Stomach (tissue), 19 donors: ENCODE results near the gene PRSS57. TPM values are rescaled to one million over a fixed set of nuclear protein-coding genes. Genes with fewer than 3 reads are reported as not detected.
"Not testable (repeated sequence)": the region's sequence is repeated elsewhere in the genome, so short reads cannot be mapped to it uniquely, and the experiment has no call there.

ENCODE experiments used
- DNase-seq, 2 donors: peaks; one replicate each; pipeline versions ENCODE4 v3.0.0 to v3.0.0-alpha.2; 2013 to 2019
- H3K27ac ChIP-seq, 5 donors: fragments of 200-600 bp in 4 of 5; sonication (generic) in 4 of 5; one replicate each; pipeline ENCODE4 v1.5.1; 2013 to 2019; ENCODE audit warnings: mild to moderate bottlenecking in 1 of 5, moderate library complexity in 1 of 5
- H3K27me3 ChIP-seq, 3 donors: fragments of 200-600 bp; sonication (generic); one replicate each; pipeline ENCODE4 v1.5.1; 2017 to 2019; ENCODE audit warnings: mixed run types in 1 of 3
- H3K36me3 ChIP-seq, 4 donors: fragments of 200-600 bp; sonication (generic); 1 replicate in 3 of 4; 2 replicates in 1 of 4; pipeline ENCODE4 v1.5.1; 2016 to 2019
- H3K4me1 ChIP-seq, 4 donors: fragments of 200-600 bp; sonication (generic); one replicate each; pipeline ENCODE4 v1.5.1; 2016 to 2019
- H3K4me3 ChIP-seq, 4 donors: fragments of 200-600 bp; sonication (generic) in 3 of 4; one replicate each; pipeline ENCODE4 v1.5.1; 2016 to 2019; ENCODE audit warnings: mild to moderate bottlenecking in 1 of 4
- H3K9me3 ChIP-seq, 4 donors: fragments of 200-600 bp; sonication (generic); one replicate each; pipeline ENCODE4 v1.5.1; 2016 to 2019
- EP300 ChIP-seq: sonication (generic); formaldehyde crosslinking; IDR thresholded peaks from one replicate; pipeline ENCODE4 v1.6.1; 2017; ENCODE audit warnings: antibody characterized with exemption
- POLR2A ChIP-seq, 4 donors: fragments of 450-650 bp; IDR thresholded peaks; one replicate each; pipeline ENCODE4 v1.6.1; 2016; ENCODE audit warnings: antibody characterized with exemption in 4 of 4, control low read depth in 2 of 4, mild to moderate bottlenecking in 1 of 4, moderate library complexity in 1 of 4
- POLR2AphosphoS5 ChIP-seq, 3 donors: sonication (generic); formaldehyde crosslinking; IDR thresholded peaks; one replicate each; pipeline ENCODE4 v1.6.1; 2016; ENCODE audit warnings: antibody characterized with exemption in 3 of 3
- WGBS, 5 donors: extraction: QIAGEN DNeasy Blood & Tissue Kit in 3 of 5; methylation state at CpG; one replicate each; pipeline versions ENCODE4 v1.1.5 to v1.1.7; 2013 to 2018; 5-methylcytosine and 5-hydroxymethylcytosine counted together
- intact Hi-C: fragments of 100-400 bp; cut with DNase I; formaldehyde crosslinking; loops from one replicate; pipeline ENCODE4 v1.15.1; 2023; ENCODE audit warnings: low total_unique reads
- long read RNA-seq, 10 donors: transcript quantifications; one replicate each; lab custom pipeline, GENCODE V29; 2026
- polyA plus RNA-seq, 3 donors: library from polyadenylated mRNA; stranded (reverse); fragments of 200-250 nt; gene quantifications; one replicate each; pipeline ENCODE4 v1.2.3, GENCODE V29; 2013
- total RNA-seq, 5 donors: library from RNA; depleted of rRNA; stranded (reverse); fragments of >200 nt; gene quantifications; one replicate each; pipeline versions ENCODE4 v1.1.0 to v1.2.3, GENCODE V29; 2014 to 2016
- TF ChIP-seq, protein P1 (sequence below), 7 experiments: fragments of 450-650 bp in 4 of 7; fragments of 200-600 bp in 3 of 7; sonication (generic) in 3 of 7; IDR thresholded peaks; one replicate each; pipeline ENCODE4 v1.5.1; 2016 to 2019; ENCODE audit warnings: antibody characterized with exemption in 7 of 7, control low read depth in 2 of 7, mild to moderate bottlenecking in 1 of 7
- donor health status: healthy with polysubstance abuse.
- donor health status: Bipolar disorder and iron deficiency.
- donor health status: healthy.

PRSS57 gene
- total RNA-seq = not detected
- polyA plus RNA-seq = not detected
- long read RNA-seq, donor 1 = 0 reads
- long read RNA-seq, donor 2 = 0 reads
- long read RNA-seq, donor 3 = 0 reads
- long read RNA-seq, donor 4 = 0 reads
- long read RNA-seq, donor 5 = 0 reads
- long read RNA-seq, donor 6, partial matches to known transcripts = 44 of 70 reads
- long read RNA-seq, donor 6, other reads (novel, unspliced or antisense) = 26 of 70 reads
- long read RNA-seq, donor 7 = 0 reads
- long read RNA-seq, donor 8 = 0 reads
- long read RNA-seq, donor 9 = 0 reads
- long read RNA-seq, donor 10 = 0 reads

DNA sequence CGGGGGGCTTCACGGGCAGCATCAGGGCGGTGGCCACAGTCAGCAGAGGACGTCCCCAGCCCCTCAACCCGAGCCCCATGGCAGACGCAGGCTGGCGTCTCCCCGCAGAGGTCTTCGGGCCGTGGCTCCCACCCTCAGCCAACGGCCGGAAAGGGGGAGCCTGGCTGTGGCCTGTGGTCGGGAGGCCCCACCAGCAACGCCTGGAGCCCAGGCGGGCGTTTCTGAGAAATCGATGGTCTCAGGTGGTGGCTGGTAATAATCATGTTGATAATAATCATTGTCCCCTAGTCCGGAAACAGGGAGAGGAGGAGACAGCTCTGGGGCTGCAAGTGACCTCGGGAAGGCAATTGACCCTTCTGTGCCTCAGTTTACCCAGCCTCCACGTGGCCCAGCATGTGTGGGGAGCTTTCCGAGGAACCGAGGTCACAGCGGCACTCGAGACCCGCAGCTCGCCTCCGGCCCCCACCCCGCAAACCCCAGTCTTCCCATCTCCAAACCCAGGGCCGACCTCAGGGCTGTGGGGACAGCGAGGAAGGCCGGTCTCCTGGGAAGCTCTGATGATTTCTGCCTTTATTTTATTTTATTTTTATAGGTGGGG lies at the start of gene PRSS57:
Gene PRSS57, minus strand, starts transcription at position 101 of the 598 bp plus-strand sequence. Its CDS starts 22 bp downstream, at position 79.
- Histone ChIP-seq H3K27ac (no peak within 1 kb of the TSS), H3K9me3 (no peaks in the 10 kb centered on the region), H3K27me3 (peaks cover 0 to 34% (median 13%) of the 10 kb centered on the region in 3 donors), H3K4me1 (no peaks in the 10 kb centered on the region), H3K36me3 (no peaks in the 10 kb centered on the region), H3K4me3 (peak within 1 kb of the TSS in 1 of 4 donors; percentile 4)
- DNase-seq = no peak
- 46 to 75% (median 61%) methylated on average over 18 to 31 of the region's 31 CpGs for WGBS, 5 donors
- intact Hi-C loops = no loop called here
- TF ChIP-seq EP300 (no peak), POLR2A (IDR thresholded peaks at IDR 0.05) (no peak), POLR2AphosphoS5 (IDR thresholded peaks at IDR 0.05) (no peak)
- TF ChIP-seq, protein P1, sequence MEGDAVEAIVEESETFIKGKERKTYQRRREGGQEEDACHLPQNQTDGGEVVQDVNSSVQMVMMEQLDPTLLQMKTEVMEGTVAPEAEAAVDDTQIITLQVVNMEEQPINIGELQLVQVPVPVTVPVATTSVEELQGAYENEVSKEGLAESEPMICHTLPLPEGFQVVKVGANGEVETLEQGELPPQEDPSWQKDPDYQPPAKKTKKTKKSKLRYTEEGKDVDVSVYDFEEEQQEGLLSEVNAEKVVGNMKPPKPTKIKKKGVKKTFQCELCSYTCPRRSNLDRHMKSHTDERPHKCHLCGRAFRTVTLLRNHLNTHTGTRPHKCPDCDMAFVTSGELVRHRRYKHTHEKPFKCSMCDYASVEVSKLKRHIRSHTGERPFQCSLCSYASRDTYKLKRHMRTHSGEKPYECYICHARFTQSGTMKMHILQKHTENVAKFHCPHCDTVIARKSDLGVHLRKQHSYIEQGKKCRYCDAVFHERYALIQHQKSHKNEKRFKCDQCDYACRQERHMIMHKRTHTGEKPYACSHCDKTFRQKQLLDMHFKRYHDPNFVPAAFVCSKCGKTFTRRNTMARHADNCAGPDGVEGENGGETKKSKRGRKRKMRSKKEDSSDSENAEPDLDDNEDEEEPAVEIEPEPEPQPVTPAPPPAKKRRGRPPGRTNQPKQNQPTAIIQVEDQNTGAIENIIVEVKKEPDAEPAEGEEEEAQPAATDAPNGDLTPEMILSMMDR (IDR thresholded peaks at IDR 0.05) = no peak

DNA sequence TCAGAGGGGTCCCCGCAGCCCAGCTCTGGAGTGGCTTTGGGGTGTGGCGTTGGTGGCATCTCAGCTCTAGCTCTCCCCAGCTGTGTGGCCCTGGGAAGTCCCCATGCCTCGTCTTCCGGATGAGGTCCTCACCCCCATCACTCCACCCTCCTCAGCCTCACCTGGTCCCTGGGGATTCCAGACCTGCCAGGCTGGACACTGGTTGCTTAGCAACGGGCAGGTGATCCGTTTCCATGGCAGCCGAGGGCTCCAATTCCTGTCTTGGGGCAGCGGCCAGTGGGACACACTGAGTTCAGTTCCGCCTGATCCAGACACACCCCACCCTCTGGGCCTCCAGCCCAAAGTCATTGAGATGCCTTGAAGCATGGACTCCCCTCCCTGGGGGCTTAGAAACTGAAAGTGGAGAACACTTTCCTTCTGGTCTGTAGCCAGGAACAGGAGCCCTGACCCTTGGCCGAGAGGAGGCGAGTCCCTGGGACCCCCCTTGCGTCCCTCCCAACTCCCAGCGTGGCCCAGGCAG lies 48.0 kb upstream of the PRSS57 start:
- Histone ChIP-seq H3K4me3 (no peak overlapping the region), H3K9me3 (peaks cover 0 to 29% (median 19%) of the 10 kb centered on the region in 4 donors), H3K27me3 (peaks cover 0 to 7% (median 0%) of the 10 kb centered on the region in 3 donors), H3K4me1 (peaks cover 0 to 12% (median 3%) of the 10 kb centered on the region in 4 donors), H3K36me3 (peaks cover 0 to 24% (median 14%) of the 10 kb centered on the region in 4 donors), H3K27ac (no peak overlapping the region)
- DNase-seq = peak; percentile 31 to 90
- intact Hi-C loops = no loop called here
- no peak for TF ChIP-seq POLR2A (IDR thresholded peaks at IDR 0.05)
- TF ChIP-seq POLR2AphosphoS5 (IDR thresholded peaks at IDR 0.05) = no peak
- WGBS, 5 donors = 37 to 54% (median 38%) methylated on average over 11 to 13 of the region's 13 CpGs

DNA sequence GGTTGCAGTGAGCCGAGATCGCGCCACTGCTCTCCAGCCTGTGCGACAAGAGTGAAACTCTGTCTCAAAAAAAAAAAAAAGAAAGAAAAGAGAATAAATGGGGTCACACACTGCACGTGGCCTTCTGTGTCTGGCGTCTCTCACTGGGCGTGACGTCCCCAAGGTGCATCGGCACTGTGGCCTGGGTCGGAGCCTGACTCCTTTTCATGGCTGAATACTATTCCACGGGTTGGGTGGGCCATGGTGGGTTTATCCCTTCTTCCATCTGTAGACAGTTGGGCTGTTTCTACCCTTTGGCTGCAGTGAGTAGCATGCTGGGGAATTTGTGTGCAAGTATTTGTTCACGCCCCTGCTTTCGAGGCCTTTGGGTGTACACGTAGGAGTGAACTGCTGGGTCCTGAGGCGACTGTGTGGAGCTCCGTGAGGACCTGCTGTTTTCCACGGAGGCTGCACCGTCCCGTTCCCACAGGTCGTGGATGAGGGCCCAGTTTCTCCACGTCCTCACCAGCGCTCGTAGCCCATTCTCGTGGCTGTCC lies 47.4 kb upstream of the PRSS57 start:
- Histone ChIP-seq H3K27ac (no peak overlapping the region), H3K36me3 (peaks cover 0 to 21% (median 11%) of the 10 kb centered on the region in 4 donors), H3K4me1 (peaks cover 0 to 6% (median 4%) of the 10 kb centered on the region in 4 donors), H3K4me3 (no peak overlapping the region), H3K9me3 (peaks cover 0 to 23% (median 13%) of the 10 kb centered on the region in 4 donors), H3K27me3 (peaks cover 0 to 7% (median 0%) of the 10 kb centered on the region in 3 donors)
- 88 to 93% (median 92%) methylated on average over 23 to 24 of the region's 24 CpGs for WGBS, 5 donors
- TF ChIP-seq POLR2AphosphoS5 (IDR thresholded peaks at IDR 0.05) (no peak), POLR2A (IDR thresholded peaks at IDR 0.05) (no peak), EP300 (no peak)
- TF ChIP-seq, protein P1 (IDR thresholded peaks at IDR 0.05) = no peak
- intact Hi-C loops = no loop called here
- no peak for DNase-seq

DNA sequence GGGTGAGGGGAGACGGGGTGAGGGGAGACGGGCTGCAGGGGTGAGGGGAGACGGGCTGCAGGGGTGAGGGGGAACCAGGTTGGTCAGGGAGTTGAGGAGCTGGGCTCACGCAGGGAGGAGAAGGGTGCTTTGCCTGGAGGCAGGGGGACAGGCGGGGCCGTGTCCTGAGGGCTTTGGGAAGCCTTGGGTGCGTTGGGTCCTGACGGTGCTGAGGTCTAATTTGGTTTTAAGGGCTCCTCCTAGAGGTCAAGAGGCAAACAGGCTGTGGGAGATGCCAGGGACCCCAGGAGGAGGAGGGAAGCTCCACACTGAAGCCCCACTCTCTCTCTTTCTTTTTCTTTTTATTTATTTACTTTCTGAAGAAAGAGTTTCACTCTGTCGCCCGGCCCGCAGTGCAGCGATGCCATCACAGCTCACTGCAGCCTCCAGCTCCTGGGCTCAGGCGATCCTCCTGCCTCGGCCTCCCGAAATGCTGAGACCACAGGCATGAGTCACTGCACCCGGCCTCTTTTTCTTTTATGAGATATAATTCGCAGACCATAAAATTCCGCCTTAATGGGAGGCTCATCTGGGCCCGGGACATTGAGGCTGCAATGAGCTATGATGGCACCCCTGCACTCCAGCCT lies 46.4 kb upstream of the PRSS57 start:
- peaks cover 0 to 11% (median 5%) of the 10 kb centered on the region in 4 donors for H3K36me3 ChIP-seq
- peaks cover 0 to 7% (median 0%) of the 10 kb centered on the region in 3 donors for H3K27me3 ChIP-seq
- no peak for DNase-seq
- H3K4me3 ChIP-seq = no peak overlapping the region
- 70 to 81% (median 77%) methylated on average over 17 to 18 of the region's 19 CpGs for WGBS, 5 donors
- H3K9me3 ChIP-seq = peaks cover 0 to 16% (median 9%) of the 10 kb centered on the region in 4 donors
- H3K27ac ChIP-seq = no peak overlapping the region
- TF ChIP-seq, protein P1 (IDR thresholded peaks at IDR 0.05) = no peak
- no peak for TF ChIP-seq EP300
- no peak for TF ChIP-seq POLR2A (IDR thresholded peaks at IDR 0.05)
- TF ChIP-seq POLR2AphosphoS5 (IDR thresholded peaks at IDR 0.05) = no peak
- intact Hi-C loops = no loop called here
- H3K4me1 ChIP-seq = peaks cover 0 to 6% (median 5%) of the 10 kb centered on the region in 4 donors

DNA sequence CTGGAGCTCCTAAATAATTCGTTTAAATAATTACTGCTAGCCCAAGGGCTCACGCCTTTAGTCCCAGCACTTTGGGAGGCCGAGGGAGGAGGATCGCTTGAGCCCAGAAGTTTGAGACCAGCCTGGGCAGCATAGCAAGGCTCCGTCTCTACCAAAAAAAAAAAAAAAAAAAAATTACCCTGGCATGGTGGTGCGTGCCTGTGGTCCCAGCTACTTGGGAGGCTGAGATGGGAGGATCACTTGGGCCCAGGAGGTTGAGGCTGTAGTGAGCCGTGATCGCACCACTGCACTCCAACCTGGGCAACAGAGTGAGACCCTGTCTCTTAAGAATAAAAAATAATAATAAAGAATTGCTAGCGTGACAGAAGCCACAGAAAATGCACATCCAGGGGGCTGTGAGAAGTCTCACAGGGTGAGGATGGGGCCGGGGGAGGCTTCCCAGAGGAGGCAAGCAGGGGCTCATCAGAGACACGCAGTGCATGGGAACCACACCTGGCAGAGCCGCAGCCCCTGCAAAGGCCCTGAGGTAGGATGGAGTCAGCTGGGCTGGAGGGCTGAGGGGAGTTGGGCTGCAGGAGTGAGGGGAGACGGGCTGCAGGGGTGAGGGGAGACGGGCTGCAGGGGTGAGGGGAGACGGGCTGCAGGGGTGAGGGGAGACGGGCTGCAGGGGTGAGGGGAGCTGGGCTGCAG lies 45.7 kb upstream of the PRSS57 start:
- H3K4me1 ChIP-seq, H3K36me3 ChIP-seq, intact Hi-C loops, H3K4me3 ChIP-seq, H3K27me3 ChIP-seq, DNase-seq, H3K27ac ChIP-seq: not testable (repeated sequence)
- WGBS, 5 donors = 81 to 86% (median 82%) methylated on average over 15 to 16 of the region's 16 CpGs
- H3K9me3 ChIP-seq = peaks cover 0 to 16% (median 9%) of the 10 kb centered on the region in 4 donors
